ENCODE results near the gene TPO. TPM values are rescaled to one million over a fixed set of nuclear protein-coding genes. Genes with fewer than 3 reads are reported as not detected.

The TPO gene
- total RNA-seq, 1 experiment from 2014 or later: not detected

DNA sequence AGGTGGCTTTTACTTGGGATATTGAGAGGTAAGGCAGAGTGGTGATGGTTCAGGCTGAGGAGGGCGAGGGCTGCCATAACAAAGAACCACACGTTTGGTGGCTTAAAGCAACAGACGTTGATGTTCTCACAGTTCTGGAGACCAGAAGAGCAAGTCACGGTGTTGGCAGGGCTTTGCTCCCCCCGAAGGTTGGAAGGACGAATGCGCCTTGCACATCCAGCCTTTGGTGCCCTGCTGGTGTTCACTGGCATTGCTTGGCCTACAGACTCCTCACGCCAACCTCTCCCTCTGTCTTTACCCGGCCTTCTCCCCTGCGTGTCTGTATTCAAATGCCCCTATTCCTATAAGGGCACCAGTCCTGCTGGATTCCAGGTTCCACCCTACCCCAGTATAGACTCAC, 125.4 kb downstream of the TPO start:
- Histone ChIP-seq H3K4me2 (ENCODE audit: insufficient read depth, insufficient read length, low read length) (no peak overlapping the region), H3K9me3 (ENCODE audit: control insufficient read depth, low read depth, low read length) (no peaks in the 10 kb centered on the region), H2AK5ac (ENCODE audit: insufficient read length, low read length) (no peak overlapping the region), H3T11ph (ENCODE audit: low read length) (no peak overlapping the region), H3K4ac (ENCODE audit: low read depth, low read length) (no peak overlapping the region), H3K4me1 (ENCODE audit: insufficient read depth, low read length) (no peaks in the 10 kb centered on the region), H4K91ac (ENCODE audit: insufficient read length, low read depth, low read length) (no peak overlapping the region), H3K56ac (ENCODE audit: insufficient read length, low read depth, low read length) (no peak overlapping the region), H2BK15ac (ENCODE audit: low read depth, low read length) (no peak overlapping the region), H3K23me2 (ENCODE audit: insufficient read length, low read depth, low read length, poor library complexity, severe bottlenecking) (no peaks in the 10 kb centered on the region), H2BK20ac (ENCODE audit: low read depth, low read length, poor library complexity, severe bottlenecking) (no peak overlapping the region), H4K5ac (ENCODE audit: insufficient read length, low read depth, low read length) (no peak overlapping the region), H2BK120ac (ENCODE audit: low read depth, low read length, poor library complexity, severe bottlenecking) (no peak overlapping the region), H3K14ac (ENCODE audit: insufficient read depth, low read length) (no peak overlapping the region), H3K79me1 (ENCODE audit: insufficient read depth, low read depth, low read length, poor library complexity, severe bottlenecking) (no peaks in the 10 kb centered on the region), H3K27ac (ENCODE audit: insufficient read length, low read depth, low read length) (no peak overlapping the region), H3K18ac (ENCODE audit: insufficient read length, low read depth, low read length) (no peak overlapping the region), H2BK5ac (ENCODE audit: insufficient read length, low read length) (no peak overlapping the region), H4K20me1 (ENCODE audit: control insufficient read depth, insufficient read depth, insufficient read length) (peaks cover 4% of the 10 kb centered on the region), H3K23ac (ENCODE audit: insufficient read length, low read depth, low read length) (no peak overlapping the region), H2BK12ac (ENCODE audit: insufficient read length, low read depth, low read length) (no peak overlapping the region), H2AFZ (ENCODE audit: low read length) (no peak overlapping the region), H3K27me3 (ENCODE audit: insufficient read depth, low read length) (no peaks in the 10 kb centered on the region), H3K9ac (ENCODE audit: extremely low read depth, insufficient read length, low read length) (no peak overlapping the region), H3K79me2 (ENCODE audit: insufficient read depth, low read length) (no peaks in the 10 kb centered on the region), H4K8ac (replicated peaks; ENCODE audit: insufficient read length, low read depth, low read length) (no peak overlapping the region)
- H3K4me1 Mint-ChIP-seq: peaks cover 0 to 3% of the 10 kb centered on the region in 2 experiments; a peak in 2 of 4 replicates
- no peaks in the 10 kb centered on the region; a peak in 1 of 7 replicates for H3K36me3 Mint-ChIP-seq (ENCODE audit: insufficient read depth in 1 of 3, low read depth in 3 of 3)
- H3K27ac Mint-ChIP-seq: no peak overlapping the region
- H3K4me3 Mint-ChIP-seq: no peak overlapping the region
- whole genome bisulfite sequencing (ENCODE audit: extremely low coverage, insufficient read length, low lambda C conversion rate): no CpG with 5 or more reads among the region's 10 CpGs
- TF ChIP-seq, protein P1, sequence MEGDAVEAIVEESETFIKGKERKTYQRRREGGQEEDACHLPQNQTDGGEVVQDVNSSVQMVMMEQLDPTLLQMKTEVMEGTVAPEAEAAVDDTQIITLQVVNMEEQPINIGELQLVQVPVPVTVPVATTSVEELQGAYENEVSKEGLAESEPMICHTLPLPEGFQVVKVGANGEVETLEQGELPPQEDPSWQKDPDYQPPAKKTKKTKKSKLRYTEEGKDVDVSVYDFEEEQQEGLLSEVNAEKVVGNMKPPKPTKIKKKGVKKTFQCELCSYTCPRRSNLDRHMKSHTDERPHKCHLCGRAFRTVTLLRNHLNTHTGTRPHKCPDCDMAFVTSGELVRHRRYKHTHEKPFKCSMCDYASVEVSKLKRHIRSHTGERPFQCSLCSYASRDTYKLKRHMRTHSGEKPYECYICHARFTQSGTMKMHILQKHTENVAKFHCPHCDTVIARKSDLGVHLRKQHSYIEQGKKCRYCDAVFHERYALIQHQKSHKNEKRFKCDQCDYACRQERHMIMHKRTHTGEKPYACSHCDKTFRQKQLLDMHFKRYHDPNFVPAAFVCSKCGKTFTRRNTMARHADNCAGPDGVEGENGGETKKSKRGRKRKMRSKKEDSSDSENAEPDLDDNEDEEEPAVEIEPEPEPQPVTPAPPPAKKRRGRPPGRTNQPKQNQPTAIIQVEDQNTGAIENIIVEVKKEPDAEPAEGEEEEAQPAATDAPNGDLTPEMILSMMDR (conservative IDR thresholded peaks at IDR 0.05): peak; percentile 82
- peaks cover 0 to 5% of the 10 kb centered on the region in 2 experiments; a peak in 1 of 5 replicates for H3K9me3 Mint-ChIP-seq
- H3K27me3 Mint-ChIP-seq (ENCODE audit: low read depth): peaks cover 4% of the 10 kb centered on the region
- DNase-seq: peak; percentile 77

Measured in H9 (cell line).